ENCODE data around the gene MORN5.

Gene MORN5

DNA sequence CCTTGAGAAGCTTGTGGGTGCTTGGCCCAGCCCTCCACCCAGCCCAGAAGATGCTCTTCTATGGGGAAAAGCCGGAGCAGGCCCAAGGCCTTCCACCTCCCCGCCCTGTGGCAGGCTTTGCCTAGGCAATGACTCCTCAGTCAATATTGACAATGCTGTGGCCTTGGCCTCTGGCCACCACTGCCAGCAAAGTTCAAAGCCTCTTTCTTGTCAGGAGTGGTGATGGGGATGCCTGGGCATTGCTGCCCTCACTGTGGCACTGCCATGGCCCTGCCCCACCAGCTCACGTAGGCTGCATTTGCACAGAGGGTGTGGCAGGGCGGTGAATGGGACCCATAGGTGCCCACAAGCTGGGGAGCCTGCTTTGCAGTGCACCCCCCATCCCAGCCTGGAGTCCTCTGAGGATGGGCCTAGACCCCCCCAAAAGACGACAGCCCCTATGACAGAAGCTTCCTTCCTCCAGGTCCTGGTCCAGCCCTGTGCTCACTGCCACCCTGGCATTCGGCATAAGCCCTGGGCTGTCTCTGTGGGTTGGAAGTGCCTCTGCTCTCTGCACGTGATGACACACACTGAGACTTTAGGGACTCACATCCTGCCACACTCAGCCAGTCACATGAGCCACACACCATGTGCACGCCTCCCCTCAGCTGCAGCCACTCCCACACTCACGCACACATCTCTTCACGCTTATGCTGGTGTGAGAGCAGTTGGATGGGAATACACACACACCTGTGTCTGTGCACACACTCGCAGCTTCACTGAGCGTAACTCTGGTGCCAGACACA, 31.1 kb downstream of the MORN5 start:
- no peak overlapping the region for H3K4me3 ChIP-seq (ENCODE audit: low read depth, low read length)
- TF ChIP-seq, protein P1, sequence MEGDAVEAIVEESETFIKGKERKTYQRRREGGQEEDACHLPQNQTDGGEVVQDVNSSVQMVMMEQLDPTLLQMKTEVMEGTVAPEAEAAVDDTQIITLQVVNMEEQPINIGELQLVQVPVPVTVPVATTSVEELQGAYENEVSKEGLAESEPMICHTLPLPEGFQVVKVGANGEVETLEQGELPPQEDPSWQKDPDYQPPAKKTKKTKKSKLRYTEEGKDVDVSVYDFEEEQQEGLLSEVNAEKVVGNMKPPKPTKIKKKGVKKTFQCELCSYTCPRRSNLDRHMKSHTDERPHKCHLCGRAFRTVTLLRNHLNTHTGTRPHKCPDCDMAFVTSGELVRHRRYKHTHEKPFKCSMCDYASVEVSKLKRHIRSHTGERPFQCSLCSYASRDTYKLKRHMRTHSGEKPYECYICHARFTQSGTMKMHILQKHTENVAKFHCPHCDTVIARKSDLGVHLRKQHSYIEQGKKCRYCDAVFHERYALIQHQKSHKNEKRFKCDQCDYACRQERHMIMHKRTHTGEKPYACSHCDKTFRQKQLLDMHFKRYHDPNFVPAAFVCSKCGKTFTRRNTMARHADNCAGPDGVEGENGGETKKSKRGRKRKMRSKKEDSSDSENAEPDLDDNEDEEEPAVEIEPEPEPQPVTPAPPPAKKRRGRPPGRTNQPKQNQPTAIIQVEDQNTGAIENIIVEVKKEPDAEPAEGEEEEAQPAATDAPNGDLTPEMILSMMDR (conservative IDR thresholded peaks at IDR 0.05; ENCODE audit: low read depth, low read length): no peak
- DNase-seq (ENCODE audit: low read depth): no peak

DNA sequence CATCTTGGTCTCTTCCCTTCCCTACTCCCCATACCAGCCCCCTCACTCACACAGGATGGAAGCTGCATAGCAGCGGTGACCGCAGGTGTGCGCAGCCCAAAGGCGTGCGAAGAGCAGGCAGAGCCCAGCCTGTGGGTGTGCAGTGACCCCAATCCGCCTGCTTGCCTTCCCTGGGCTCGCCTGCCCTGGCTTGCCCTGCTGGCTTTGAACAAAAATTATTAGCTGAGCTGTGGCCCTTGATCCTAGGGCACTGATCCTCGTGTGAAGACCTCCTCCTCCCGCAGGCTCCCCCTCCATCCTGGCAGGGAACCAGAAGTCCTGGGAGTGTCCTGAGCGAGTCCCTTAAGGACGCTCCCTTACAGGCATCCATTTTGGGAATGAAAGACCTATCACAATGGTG, 31.9 kb downstream of the MORN5 start:
- TF ChIP-seq, protein P1 (conservative IDR thresholded peaks at IDR 0.05; ENCODE audit: low read depth, low read length): no peak
- H3K4me3 ChIP-seq (ENCODE audit: low read depth, low read length): no peak overlapping the region

DNA sequence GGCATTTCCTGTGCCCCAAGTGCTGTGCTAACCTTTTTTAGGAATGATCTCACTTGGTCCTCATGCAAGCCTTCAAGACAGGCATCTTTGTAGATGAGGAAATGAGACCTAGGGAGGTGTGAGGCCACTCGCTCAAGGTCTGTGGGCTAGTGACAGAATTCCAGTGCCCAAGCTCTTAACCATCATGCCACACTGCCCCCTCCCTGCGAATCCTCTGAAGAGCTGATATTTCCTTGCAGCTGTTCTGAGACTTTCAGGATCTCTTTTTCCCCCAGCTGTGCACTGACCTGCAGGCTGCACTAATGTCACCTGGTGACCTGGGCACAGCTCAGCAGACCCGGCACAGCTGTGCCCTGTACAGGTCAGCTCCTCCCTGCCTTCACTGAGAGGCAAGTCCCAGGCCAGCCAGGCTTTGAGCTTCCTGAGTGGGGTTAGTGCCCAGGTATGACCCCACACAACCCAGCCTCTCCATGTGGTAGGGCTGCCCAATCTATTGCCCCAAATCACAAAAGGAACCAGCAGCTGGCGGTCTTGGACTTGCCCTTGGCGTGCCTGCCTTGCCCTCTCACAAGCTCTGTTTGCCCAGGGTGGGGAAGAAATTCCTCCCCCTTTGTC, 32.7 kb downstream of the MORN5 start:
- TF ChIP-seq, protein P1 (conservative IDR thresholded peaks at IDR 0.05; ENCODE audit: low read depth, low read length): peak; percentile 18
- no peak overlapping the region for H3K4me3 ChIP-seq (ENCODE audit: low read depth, low read length)
- DNase-seq (ENCODE audit: low read depth): no peak

More for the DNA sequence above, 31.9 kb downstream of the MORN5 start:
- no peak for DNase-seq (ENCODE audit: low read depth)

DNA sequence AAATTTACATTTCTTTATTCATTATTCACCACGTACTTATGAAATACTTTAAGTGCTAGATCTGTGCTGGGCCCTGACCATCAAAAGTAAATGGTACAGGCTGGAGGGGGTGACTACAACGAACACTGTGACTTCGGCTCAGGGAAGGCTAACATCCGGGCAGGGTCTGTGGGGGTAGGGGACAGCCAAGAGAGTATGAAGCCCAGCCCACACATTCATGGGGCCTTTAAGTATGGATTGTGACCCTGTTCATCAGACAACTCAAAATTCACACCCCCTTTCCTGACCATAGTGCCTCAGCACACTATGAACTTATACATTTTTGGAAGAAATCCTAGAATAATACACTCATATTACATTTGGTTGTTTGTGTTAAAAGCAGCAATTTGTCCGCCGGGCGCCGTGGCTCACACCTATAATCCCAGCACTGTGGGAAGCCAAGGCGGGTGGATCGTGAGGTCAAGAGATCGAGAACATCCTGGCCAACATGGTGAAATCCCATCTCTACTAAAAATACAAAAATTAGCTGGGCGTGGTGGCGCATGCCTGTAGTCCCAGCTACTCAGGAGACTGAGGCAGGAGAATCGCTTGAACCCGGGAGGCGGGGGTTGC, 33.3 kb downstream of the MORN5 start:
- TF ChIP-seq, protein P1 (conservative IDR thresholded peaks at IDR 0.05; ENCODE audit: low read depth, low read length): no peak
- no peak overlapping the region for H3K4me3 ChIP-seq (ENCODE audit: low read depth, low read length)
- DNase-seq (ENCODE audit: low read depth): peak; percentile 75

DNA sequence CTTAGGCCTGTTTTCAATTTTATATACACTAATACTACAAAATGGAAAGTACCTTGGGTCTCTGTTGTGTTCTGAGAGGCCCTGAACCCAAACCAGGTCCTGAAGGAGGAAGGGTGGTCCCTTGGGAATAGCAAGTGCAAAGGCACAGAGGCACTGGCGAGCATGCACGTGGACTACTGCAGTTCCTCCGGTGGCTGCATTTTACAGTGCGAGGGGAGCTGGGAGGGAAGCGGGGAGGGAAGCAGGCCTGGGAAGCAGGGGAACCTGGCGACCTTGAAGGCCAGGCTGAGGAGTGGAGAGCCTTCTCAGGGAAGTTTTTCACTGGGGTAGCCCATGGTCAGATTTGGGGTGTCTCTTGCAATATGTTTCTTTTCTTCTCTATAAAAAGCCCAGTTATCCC, 33.9 kb downstream of the MORN5 start:
- TF ChIP-seq, protein P1 (conservative IDR thresholded peaks at IDR 0.05; ENCODE audit: low read depth, low read length): no peak
- no peak for DNase-seq (ENCODE audit: low read depth)

DNA sequence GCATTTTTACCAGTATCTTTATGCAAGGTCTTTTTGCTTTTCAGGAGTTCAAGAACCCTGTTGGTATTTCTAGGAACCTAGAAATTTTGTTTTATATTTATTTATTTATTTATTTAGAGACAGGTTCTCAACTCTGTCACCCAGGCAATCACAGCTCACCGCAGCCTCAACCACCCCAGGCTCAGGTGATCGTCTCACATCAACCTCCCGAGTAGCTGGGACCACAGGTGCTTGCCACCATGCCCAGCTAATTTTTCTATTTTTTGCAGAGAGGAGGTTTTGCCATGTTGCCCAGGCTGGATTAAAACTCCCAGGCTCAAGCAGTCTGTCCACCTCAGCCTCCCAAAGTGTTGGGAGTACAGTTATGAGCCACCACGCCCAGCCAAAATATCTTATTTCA, 36.2 kb downstream of the MORN5 start:
- TF ChIP-seq, protein P1 (conservative IDR thresholded peaks at IDR 0.05; ENCODE audit: low read depth, low read length): no peak
- no peak for DNase-seq (ENCODE audit: low read depth)
- H3K4me3 ChIP-seq (ENCODE audit: low read depth, low read length): no peak overlapping the region

More for the DNA sequence above, 33.9 kb downstream of the MORN5 start:
- no peak overlapping the region for H3K4me3 ChIP-seq (ENCODE audit: low read depth, low read length)
